Fibroblast of lung (primary cell): ENCODE data around the gene NEUROG2.

Experiments
- EZH2 ChIP-seq: IDR thresholded peaks from 2 replicates; pipeline ENCODE4 v1.5.1; 2012; ENCODE audit warnings: low read length, control low read depth, mild to moderate bottlenecking; ENCODE audit errors: missing control alignments
- TF ChIP-seq, protein P1 (sequence below), 2 donors: IDR thresholded peaks in 1 of 2; conservative IDR thresholded peaks in 1 of 2; 1 replicate in 1 of 2; 2 replicates in 1 of 2; pipeline ENCODE4 v1.5.1; 2011 to 2012; ENCODE audit warnings: low read length in 2 of 2, control low read depth in 1 of 2, inconsistent platforms in 1 of 2, low read depth in 1 of 2, mild to moderate bottlenecking in 1 of 2

DNA sequence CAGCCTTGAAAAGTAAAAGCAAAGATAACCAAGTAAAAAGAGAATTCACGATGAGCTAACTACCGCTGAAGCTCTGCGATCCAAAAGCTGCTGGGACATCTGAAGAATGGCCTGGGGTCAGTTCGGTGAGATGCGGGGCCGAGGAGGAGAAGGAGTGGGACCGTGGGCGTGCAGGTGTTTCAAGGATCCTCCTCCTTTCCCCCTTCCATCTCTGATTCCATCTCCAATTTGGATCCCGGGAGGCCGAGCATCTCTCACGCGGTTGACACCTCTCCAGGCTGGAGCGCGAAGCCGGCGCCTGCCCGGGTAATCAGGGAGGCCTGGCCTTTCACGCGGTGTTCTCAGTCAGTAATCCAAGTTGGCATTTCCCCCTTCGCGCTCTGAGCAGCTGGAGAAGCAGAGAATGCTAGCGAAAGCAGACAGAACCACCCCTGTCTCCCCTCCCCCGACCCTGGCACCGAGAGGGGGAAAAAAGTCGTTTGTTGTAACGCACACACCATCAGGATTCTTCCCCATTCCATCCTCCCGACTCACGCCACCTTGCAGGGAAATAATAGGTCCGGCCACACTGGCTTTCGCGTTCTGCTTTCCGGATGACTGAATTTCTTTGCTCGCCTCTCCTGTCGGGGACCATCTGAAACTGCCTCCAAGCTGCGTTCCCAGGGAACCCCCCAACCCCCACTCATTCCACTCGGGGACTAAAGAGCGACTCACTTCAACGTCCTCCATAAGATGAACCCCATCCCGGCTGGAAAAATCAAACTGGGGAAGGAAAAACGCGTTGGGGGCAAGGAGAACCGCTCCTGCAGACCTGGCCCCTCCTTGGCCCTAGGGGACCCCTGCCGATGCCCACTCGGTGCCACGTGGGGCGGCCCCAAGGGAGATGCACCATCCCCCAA, 6.5 kb downstream of the NEUROG2 start:
- TF ChIP-seq, protein P1, sequence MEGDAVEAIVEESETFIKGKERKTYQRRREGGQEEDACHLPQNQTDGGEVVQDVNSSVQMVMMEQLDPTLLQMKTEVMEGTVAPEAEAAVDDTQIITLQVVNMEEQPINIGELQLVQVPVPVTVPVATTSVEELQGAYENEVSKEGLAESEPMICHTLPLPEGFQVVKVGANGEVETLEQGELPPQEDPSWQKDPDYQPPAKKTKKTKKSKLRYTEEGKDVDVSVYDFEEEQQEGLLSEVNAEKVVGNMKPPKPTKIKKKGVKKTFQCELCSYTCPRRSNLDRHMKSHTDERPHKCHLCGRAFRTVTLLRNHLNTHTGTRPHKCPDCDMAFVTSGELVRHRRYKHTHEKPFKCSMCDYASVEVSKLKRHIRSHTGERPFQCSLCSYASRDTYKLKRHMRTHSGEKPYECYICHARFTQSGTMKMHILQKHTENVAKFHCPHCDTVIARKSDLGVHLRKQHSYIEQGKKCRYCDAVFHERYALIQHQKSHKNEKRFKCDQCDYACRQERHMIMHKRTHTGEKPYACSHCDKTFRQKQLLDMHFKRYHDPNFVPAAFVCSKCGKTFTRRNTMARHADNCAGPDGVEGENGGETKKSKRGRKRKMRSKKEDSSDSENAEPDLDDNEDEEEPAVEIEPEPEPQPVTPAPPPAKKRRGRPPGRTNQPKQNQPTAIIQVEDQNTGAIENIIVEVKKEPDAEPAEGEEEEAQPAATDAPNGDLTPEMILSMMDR (conservative IDR thresholded peaks at IDR 0.05 in 1 of 2, IDR thresholded peaks at IDR 0.05 in 1 of 2; ENCODE audit: low read depth in 1 of 2, low read length in 2 of 2) = no peak
- TF ChIP-seq EZH2 = no peak
